ENCODE results near the gene TUBB8. TPM values are rescaled to one million over a fixed set of nuclear protein-coding genes. Genes with fewer than 3 reads are reported as not detected.

The TUBB8 gene
- total RNA-seq: not detected
- polyA plus RNA-seq (2013, experiment 1 of 2): not detected
- not detected for polyA plus RNA-seq (2013, experiment 2 of 2)
- 0 to 0.12 (median 0) reads per million in 172 experiments for total RNA-seq

- DNase-seq (no peak), ATAC-seq (ENCODE audit: poor library complexity) (no peak)
- no peak for TF ChIP-seq CTCF (IDR thresholded peaks at IDR 0.05)
- no peak within 1 kb of the TSS for H3K4me3 Mint-ChIP-seq
- Histone ChIP-seq H3K4me3 (ENCODE audit: low read length) (no peak within 1 kb of the TSS), H3K27me3 (ENCODE audit: control insufficient read depth in 1 of 2, insufficient read depth in 2 of 2, low read length in 2 of 2) (no peaks in the 10 kb centered on the region), H3K4me1 (ENCODE audit: insufficient read depth, low read length) (no peaks in the 10 kb centered on the region), H3K36me3 (ENCODE audit: insufficient read depth, low read length) (no peaks in the 10 kb centered on the region), H3K27ac (ENCODE audit: low read depth in 1 of 2, low read length in 2 of 2) (no peak within 1 kb of the TSS), H3K9me3 (ENCODE audit: control insufficient read depth in 1 of 2, insufficient read depth in 1 of 2, low read length in 2 of 2) (no peaks in the 10 kb centered on the region)
- no peak within 1 kb of the TSS for H3K27ac Mint-ChIP-seq
- H3K36me3 Mint-ChIP-seq (ENCODE audit: low read depth): no peaks in the 10 kb centered on the region
- CTCF ChIA-PET: no interaction called here
- POLR2A ChIA-PET: no interaction called here
- H3K9me3 Mint-ChIP-seq: no peaks in the 10 kb centered on the region
- no peaks in the 10 kb centered on the region for H3K4me1 Mint-ChIP-seq (ENCODE audit: low read depth)
- intact Hi-C loops (cut with DNase I, micrococcal nuclease): no loop called here
- peaks cover 12% of the 10 kb centered on the region for H3K27me3 Mint-ChIP-seq
Measured at GRCh38 chr10:48996-49395, at the start of gene TUBB8. TSS of gene TUBB8 (minus strand) at chr10:49296. CDS start at chr10:49238, 58 bp downstream.

GRCh38 chr10:96466-96865 lies 47.4 kb upstream of the TUBB8 start:
- ChIA-PET CTCF (no interaction called here), POLR2A (no interaction called here)
- ATAC-seq (ENCODE audit: poor library complexity) (no peak), DNase-seq (no peak)
- Histone ChIP-seq H3K27ac (ENCODE audit: low read depth in 1 of 2, low read length in 2 of 2) (no peak overlapping the region), H3K36me3 (ENCODE audit: insufficient read depth, low read length) (no peaks in the 10 kb centered on the region), H3K9me3 (ENCODE audit: control insufficient read depth in 1 of 2, insufficient read depth in 1 of 2, low read length in 2 of 2) (peaks cover 15 to 19% of the 10 kb centered on the region in 2 experiments), H3K4me3 (ENCODE audit: low read length) (no peak overlapping the region), H3K27me3 (ENCODE audit: control insufficient read depth in 1 of 2, insufficient read depth in 2 of 2, low read length in 2 of 2) (peaks cover 0 to 4% of the 10 kb centered on the region in 2 experiments), H3K4me1 (ENCODE audit: insufficient read depth, low read length) (no peaks in the 10 kb centered on the region)
- Mint-ChIP-seq H3K27me3 (no peaks in the 10 kb centered on the region), H3K4me1 (ENCODE audit: low read depth) (no peaks in the 10 kb centered on the region), H3K9me3 (peaks cover 13% of the 10 kb centered on the region), H3K4me3 (no peak overlapping the region), H3K27ac (no peak overlapping the region), H3K36me3 (ENCODE audit: low read depth) (no peaks in the 10 kb centered on the region)
- TF ChIP-seq CTCF (IDR thresholded peaks at IDR 0.05): no peak
- intact Hi-C loops (cut with DNase I, micrococcal nuclease): no loop called here

- POLR2A ChIA-PET: no interaction called here
- no peak for TF ChIP-seq CTCF (IDR thresholded peaks at IDR 0.05)
- no peaks in the 10 kb centered on the region for H3K4me1 Mint-ChIP-seq (ENCODE audit: low read depth)
Measured at GRCh38 chr10:95356-96115, 46.4 kb upstream of the TUBB8 start.

More at GRCh38 chr10:95356-96115, 46.4 kb upstream of the TUBB8 start:
- no peaks in the 10 kb centered on the region for H3K36me3 ChIP-seq (ENCODE audit: insufficient read depth, low read length)
- H3K4me3 Mint-ChIP-seq: no peak overlapping the region
- ATAC-seq (ENCODE audit: poor library complexity): no peak
- no peaks in the 10 kb centered on the region for H3K27me3 Mint-ChIP-seq
- no peak for DNase-seq
- H3K36me3 Mint-ChIP-seq (ENCODE audit: low read depth): no peaks in the 10 kb centered on the region
- H3K27me3 ChIP-seq (ENCODE audit: control insufficient read depth in 1 of 2, insufficient read depth in 2 of 2, low read length in 2 of 2): peaks cover 0 to 8% of the 10 kb centered on the region in 2 experiments
- CTCF ChIA-PET: no interaction called here
- peaks cover 15 to 23% of the 10 kb centered on the region in 2 experiments for H3K9me3 ChIP-seq (ENCODE audit: control insufficient read depth in 1 of 2, insufficient read depth in 1 of 2, low read length in 2 of 2)
- H3K4me1 ChIP-seq (ENCODE audit: insufficient read depth, low read length): no peaks in the 10 kb centered on the region
- H3K9me3 Mint-ChIP-seq: peaks cover 13% of the 10 kb centered on the region
- no peak overlapping the region for H3K4me3 ChIP-seq (ENCODE audit: low read length)
- H3K27ac ChIP-seq (ENCODE audit: low read depth in 1 of 2, low read length in 2 of 2): no peak overlapping the region
- H3K27ac Mint-ChIP-seq: no peak overlapping the region
- intact Hi-C loops (cut with DNase I, micrococcal nuclease): no loop called here

Measured in CD4-positive, alpha-beta T cell (primary cell).